ENCODE results near the gene SVOP. TPM values are rescaled to one million over a fixed set of nuclear protein-coding genes. Genes with fewer than 3 reads are reported as not detected.
"Not testable (repeated sequence)": the region's sequence is repeated elsewhere in the genome, so short reads cannot be mapped to it uniquely, and the experiment has no call there.

Gene SVOP
- total and polyA plus RNA-seq, 2 experiments from 2014 or later, result 0.10 TPM; not detected in 1

GRCh38 chr12:109054520-109054919, 33.7 kb upstream of the SVOP start (continued):
- TF ChIP-seq CTCF (conservative IDR thresholded peaks at IDR 0.05; ENCODE audit: low read depth in 2 of 2), result no peak

- H3K9me3 Mint-ChIP-seq; H4K20me1 ChIP-seq (replicated peaks; ENCODE audit: insufficient read depth); H3K36me3 ChIP-seq (ENCODE audit: insufficient read depth); H3K27ac Mint-ChIP-seq; H3K36me3 Mint-ChIP-seq (ENCODE audit: low read depth); ATAC-seq; H3K79me2 ChIP-seq (replicated peaks; ENCODE audit: insufficient read depth); H3K27me3 ChIP-seq (ENCODE audit: insufficient read depth); DNase-seq (ENCODE audit: low spot score); H3K4me1 ChIP-seq (ENCODE audit: insufficient read depth); H3K9me2 ChIP-seq (ENCODE audit: insufficient read depth); H2AFZ ChIP-seq; H3K27ac ChIP-seq (ENCODE audit: low read depth); H3K27me3 Mint-ChIP-seq (ENCODE audit: insufficient read depth, low read depth, poor library complexity); H3F3A ChIP-seq (replicated peaks; ENCODE audit: low read depth); H3K4me3 ChIP-seq: not testable (repeated sequence)
- H3K4me2 ChIP-seq, result peak overlapping the region; percentile 93; the same call in 1 of the 2 replicates
- peak overlapping the region; percentile 95 for H3K4me3 Mint-ChIP-seq
- peaks cover 12% of the 10 kb centered on the region for H3K4me1 Mint-ChIP-seq
These were observed 33.3 kb upstream of the SVOP start for GRCh38 chr12:109054124-109054513.

- no peaks in the 10 kb centered on the region for H3F3A ChIP-seq (replicated peaks; ENCODE audit: low read depth)
- Mint-ChIP-seq H3K4me3 (peak overlapping the region; percentile 95), H3K27ac (no peak overlapping the region), H3K4me1 (peaks cover 12% of the 10 kb centered on the region), H3K9me3 (no peaks in the 10 kb centered on the region; the same call in 2 of the 3 replicates), H3K36me3 (ENCODE audit: low read depth) (no peaks in the 10 kb centered on the region), H3K27me3 (ENCODE audit: insufficient read depth, low read depth, poor library complexity) (peaks cover 2% of the 10 kb centered on the region)
- H3K4me1 ChIP-seq (ENCODE audit: insufficient read depth), result peaks cover 9% of the 10 kb centered on the region; the same call in 1 of the 2 replicates
- H3K27ac ChIP-seq (ENCODE audit: low read depth), result no peak overlapping the region
- no peaks in the 10 kb centered on the region for H3K9me2 ChIP-seq (ENCODE audit: insufficient read depth)
- no peaks in the 10 kb centered on the region for H3K27me3 ChIP-seq (ENCODE audit: insufficient read depth)
- ATAC-seq, result no peak
- no peak for DNase-seq (ENCODE audit: low spot score)
- no peaks in the 10 kb centered on the region for H3K36me3 ChIP-seq (ENCODE audit: insufficient read depth)
- H3K79me2 ChIP-seq (replicated peaks; ENCODE audit: insufficient read depth), result no peaks in the 10 kb centered on the region
- peak overlapping the region; percentile 97 for H3K4me3 ChIP-seq
- H4K20me1 ChIP-seq (replicated peaks; ENCODE audit: insufficient read depth), result no peaks in the 10 kb centered on the region; the same call in 1 of the 2 replicates
- H3K4me2 ChIP-seq, result peak overlapping the region; percentile 93
- peak overlapping the region; percentile 99 for H2AFZ ChIP-seq
- TF ChIP-seq ETS1 (IDR thresholded peaks at IDR 0.05) (no peak), JUNB (IDR thresholded peaks at IDR 0.05; ENCODE audit: unreplicated experiment) (no peak), ZNF462 (CRISPR knock-in tag; IDR thresholded peaks at IDR 0.05) (no peak), EZH2 (IDR thresholded peaks at IDR 0.05; ENCODE audit: low read depth, unreplicated experiment) (no peak), POLR2AphosphoS5 (IDR thresholded peaks at IDR 0.05; ENCODE audit: low read depth) (no peak), EZH2phosphoT487 (IDR thresholded peaks at IDR 0.05; ENCODE audit: unreplicated experiment) (no peak), CREB1 (CRISPR knock-in tag; IDR thresholded peaks at IDR 0.05; ENCODE audit: low read depth) (no peak), ZNF331 (CRISPR knock-in tag; IDR thresholded peaks at IDR 0.05; ENCODE audit: low read depth) (no peak), NANOG (IDR thresholded peaks at IDR 0.05; ENCODE audit: borderline replicate concordance) (no peak), STAT1 (IDR thresholded peaks at IDR 0.05; ENCODE audit: unreplicated experiment) (no peak)
These were observed 32.7 kb upstream of the SVOP start for GRCh38 chr12:109053382-109054123.

Measured in GM23338 (cell line).